ENCODE data around the gene GRIK4.

GRIK4 gene

DNA sequence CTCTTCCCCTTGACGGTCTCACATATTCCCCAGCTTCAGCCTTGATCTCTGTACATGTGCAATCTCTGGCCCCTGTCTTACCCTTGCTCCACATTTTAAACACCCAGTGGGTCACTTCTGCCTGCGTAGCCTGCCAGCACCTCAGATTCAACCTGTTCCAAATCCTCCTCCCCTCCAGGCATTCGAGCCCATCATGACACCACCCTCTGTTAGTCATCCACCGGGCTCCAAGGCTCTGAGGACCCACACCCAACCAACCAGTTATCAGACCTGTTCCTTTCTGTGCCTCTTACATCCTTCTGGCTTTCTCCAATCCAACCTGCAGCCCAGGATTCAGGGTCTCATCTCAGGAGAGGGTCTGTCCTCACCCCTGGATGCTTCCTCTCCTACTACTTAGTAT is 392.6 kb downstream of the GRIK4 start:
- Histone ChIP-seq H3K9ac (ENCODE audit: low read length) (no peak overlapping the region), H3K4me1 (ENCODE audit: control insufficient read depth, low read depth, low read length) (no peaks in the 10 kb centered on the region), H3K9me3 (ENCODE audit: control insufficient read depth, low read depth, low read length) (no peaks in the 10 kb centered on the region), H3K4me3 (ENCODE audit: low read length) (no peak overlapping the region), H3K36me3 (ENCODE audit: control insufficient read depth, low read depth, low read length) (no peaks in the 10 kb centered on the region), H3K27me3 (ENCODE audit: control insufficient read depth, insufficient read depth, low read length) (no peaks in the 10 kb centered on the region), H3K27ac (ENCODE audit: low read length) (no peak overlapping the region)

DNA sequence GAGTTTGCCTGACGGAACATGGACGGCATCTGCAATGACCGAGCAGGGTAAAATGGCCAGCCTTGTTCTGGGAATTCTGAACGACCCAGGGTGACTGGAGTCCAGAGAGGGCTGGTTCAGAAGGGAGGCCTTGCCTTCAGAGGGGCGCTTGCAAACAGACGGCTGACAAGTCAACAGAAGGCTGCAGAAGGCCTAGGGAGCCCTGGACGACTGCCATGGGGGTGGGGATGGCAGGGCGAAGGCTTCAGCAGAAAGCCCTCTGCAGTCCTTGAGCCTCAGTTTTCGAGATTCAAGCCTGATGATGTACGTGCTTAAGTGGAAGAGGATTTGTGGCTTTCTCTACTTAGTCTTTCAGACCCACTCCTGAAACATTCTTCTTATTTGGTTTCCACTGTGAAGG is 395.2 kb downstream of the GRIK4 start:
- Histone ChIP-seq H3K9me3 (ENCODE audit: control insufficient read depth, low read depth, low read length) (no peaks in the 10 kb centered on the region), H3K4me3 (ENCODE audit: low read length) (no peak overlapping the region), H3K4me1 (ENCODE audit: control insufficient read depth, low read depth, low read length) (no peaks in the 10 kb centered on the region), H3K36me3 (ENCODE audit: control insufficient read depth, low read depth, low read length) (no peaks in the 10 kb centered on the region), H3K27ac (ENCODE audit: low read length) (no peak overlapping the region), H3K9ac (ENCODE audit: low read length) (no peak overlapping the region), H3K27me3 (ENCODE audit: control insufficient read depth, insufficient read depth, low read length) (no peaks in the 10 kb centered on the region)

DNA sequence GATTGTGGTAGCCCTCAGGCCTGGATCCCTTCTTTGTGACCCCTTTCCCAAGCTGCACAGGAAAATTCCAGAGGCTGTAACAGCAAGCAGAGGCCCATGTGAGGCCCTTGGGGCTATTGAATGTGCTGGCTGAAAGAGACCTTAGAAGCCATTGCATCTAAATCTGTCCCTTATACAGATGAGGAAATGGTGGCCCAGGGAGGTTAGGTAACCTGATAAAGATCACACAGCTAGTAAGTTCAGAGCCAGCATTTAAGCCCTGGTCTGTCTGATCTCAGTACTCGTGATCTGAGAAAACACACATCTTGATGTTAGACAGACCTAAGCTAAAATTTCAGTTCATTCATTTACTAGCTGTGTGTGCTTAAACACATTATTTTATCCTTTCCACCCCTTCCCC is 396.4 kb downstream of the GRIK4 start:
- H3K9ac ChIP-seq (ENCODE audit: low read length), result no peak overlapping the region
- H3K4me1 ChIP-seq (ENCODE audit: control insufficient read depth, low read depth, low read length), result no peaks in the 10 kb centered on the region
- H3K9me3 ChIP-seq (ENCODE audit: control insufficient read depth, low read depth, low read length), result no peaks in the 10 kb centered on the region
- H3K36me3 ChIP-seq (ENCODE audit: control insufficient read depth, low read depth, low read length), result no peaks in the 10 kb centered on the region
- no peak overlapping the region for H3K27ac ChIP-seq (ENCODE audit: low read length)
- no peaks in the 10 kb centered on the region for H3K27me3 ChIP-seq (ENCODE audit: control insufficient read depth, insufficient read depth, low read length)
- no peak overlapping the region for H3K4me3 ChIP-seq (ENCODE audit: low read length)

DNA sequence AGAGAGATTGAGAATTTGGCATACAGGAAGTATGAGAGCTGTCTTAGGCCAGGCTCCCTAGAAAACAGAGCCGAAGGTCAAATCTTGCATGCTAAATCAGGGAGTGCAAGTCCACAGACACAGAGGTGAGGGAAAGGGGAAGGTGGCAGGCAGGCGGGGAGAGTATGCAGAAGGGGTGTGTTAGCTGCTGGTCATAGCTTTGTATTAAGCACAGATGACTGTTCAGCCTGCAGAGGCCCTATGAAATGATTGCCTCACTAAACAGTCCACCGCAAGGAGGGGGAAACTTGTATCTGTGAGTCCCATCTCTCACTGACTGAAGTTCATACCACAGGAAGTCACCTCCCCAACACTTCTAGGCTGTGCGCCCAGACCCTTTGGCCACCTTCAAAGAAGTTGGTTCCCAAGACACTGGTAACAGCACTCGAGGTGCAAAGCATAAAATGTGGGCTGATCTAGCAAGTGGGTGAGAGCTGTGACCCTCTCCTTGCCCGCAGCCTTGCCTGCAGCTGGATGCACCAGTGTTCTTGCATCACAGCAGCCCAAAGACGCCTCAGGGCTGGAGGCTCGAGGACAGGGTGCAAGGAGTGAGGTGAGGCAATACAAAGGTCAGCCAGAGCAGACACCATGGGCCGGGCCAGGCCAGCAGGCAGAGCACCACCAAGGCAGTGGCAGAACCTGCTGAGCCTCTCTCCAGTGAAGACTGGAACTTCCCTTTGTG is 397.1 kb downstream of the GRIK4 start:
- no peaks in the 10 kb centered on the region for H3K27me3 ChIP-seq (ENCODE audit: control insufficient read depth, insufficient read depth, low read length)
- no peaks in the 10 kb centered on the region for H3K9me3 ChIP-seq (ENCODE audit: control insufficient read depth, low read depth, low read length)
- no peak overlapping the region for H3K27ac ChIP-seq (ENCODE audit: low read length)
- no peaks in the 10 kb centered on the region for H3K36me3 ChIP-seq (ENCODE audit: control insufficient read depth, low read depth, low read length)
- H3K4me1 ChIP-seq (ENCODE audit: control insufficient read depth, low read depth, low read length), result no peaks in the 10 kb centered on the region
- H3K9ac ChIP-seq (ENCODE audit: low read length), result no peak overlapping the region
- H3K4me3 ChIP-seq (ENCODE audit: low read length), result no peak overlapping the region

DNA sequence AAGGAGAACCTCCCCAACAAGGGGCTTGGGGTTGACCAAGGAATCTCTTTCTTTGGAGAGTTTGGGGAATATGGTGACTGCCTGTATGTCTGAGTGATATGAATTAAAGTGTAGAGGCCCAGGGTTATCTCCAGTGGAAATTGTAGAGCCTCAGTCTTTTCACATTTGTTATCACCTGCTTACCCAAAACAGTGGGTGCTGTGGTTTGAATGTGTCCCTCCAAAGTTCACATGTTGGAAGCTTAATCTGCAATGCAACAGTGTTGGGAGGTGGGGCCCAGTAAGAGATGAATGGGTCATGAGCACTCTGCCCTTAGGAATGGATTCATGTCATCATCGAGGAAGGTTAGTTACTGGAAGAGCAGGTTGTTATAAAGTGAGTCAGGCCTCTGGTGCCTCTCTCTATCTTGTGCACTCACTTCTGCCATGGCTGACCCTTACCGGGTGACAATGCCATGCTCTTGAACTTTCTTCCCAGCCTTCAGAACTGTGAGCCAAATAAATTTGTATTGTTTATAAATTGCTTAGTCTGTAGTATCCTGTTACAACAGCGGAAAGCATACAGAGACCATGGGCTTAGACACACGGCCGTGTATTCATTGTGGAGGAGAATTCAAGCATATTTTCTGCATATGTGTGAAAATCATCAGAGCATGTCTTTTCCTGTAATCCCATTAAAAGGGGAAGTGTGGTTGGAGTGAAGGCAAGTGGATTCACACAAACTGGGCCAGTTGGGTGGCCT is 398.3 kb downstream of the GRIK4 start:
- H3K27ac ChIP-seq (ENCODE audit: low read length), result no peak overlapping the region
- H3K36me3 ChIP-seq (ENCODE audit: control insufficient read depth, low read depth, low read length), result no peaks in the 10 kb centered on the region
- H3K9me3 ChIP-seq (ENCODE audit: control insufficient read depth, low read depth, low read length), result no peaks in the 10 kb centered on the region
- no peaks in the 10 kb centered on the region for H3K4me1 ChIP-seq (ENCODE audit: control insufficient read depth, low read depth, low read length)
- no peak overlapping the region for H3K9ac ChIP-seq (ENCODE audit: low read length)
- H3K4me3 ChIP-seq (ENCODE audit: low read length), result no peak overlapping the region
- no peaks in the 10 kb centered on the region for H3K27me3 ChIP-seq (ENCODE audit: control insufficient read depth, insufficient read depth, low read length)

DNA sequence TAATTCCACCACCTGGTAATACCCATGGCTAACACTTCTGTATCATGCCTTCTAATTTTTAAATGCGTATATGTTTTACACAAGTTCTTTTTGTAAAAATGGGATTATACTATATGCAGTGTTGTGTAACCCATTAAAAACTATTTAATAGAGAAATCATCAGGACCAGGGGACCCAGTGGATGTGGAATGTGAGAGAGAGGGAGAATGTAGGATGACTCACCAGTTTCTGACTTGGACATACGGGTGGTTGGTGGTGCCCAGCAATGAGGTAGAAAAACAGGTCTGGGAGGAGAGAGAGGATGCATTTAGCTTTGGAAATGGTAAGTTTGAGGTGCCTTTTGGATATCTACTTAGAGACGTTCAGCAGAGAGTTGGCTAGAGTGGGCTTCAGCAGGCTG is 400.4 kb downstream of the GRIK4 start:
- Histone ChIP-seq H3K9me3 (ENCODE audit: control insufficient read depth, low read depth, low read length) (no peaks in the 10 kb centered on the region), H3K9ac (ENCODE audit: low read length) (no peak overlapping the region), H3K4me1 (ENCODE audit: control insufficient read depth, low read depth, low read length) (no peaks in the 10 kb centered on the region), H3K27me3 (ENCODE audit: control insufficient read depth, insufficient read depth, low read length) (no peaks in the 10 kb centered on the region), H3K4me3 (ENCODE audit: low read length) (no peak overlapping the region), H3K27ac (ENCODE audit: low read length) (no peak overlapping the region), H3K36me3 (ENCODE audit: control insufficient read depth, low read depth, low read length) (no peaks in the 10 kb centered on the region)

DNA sequence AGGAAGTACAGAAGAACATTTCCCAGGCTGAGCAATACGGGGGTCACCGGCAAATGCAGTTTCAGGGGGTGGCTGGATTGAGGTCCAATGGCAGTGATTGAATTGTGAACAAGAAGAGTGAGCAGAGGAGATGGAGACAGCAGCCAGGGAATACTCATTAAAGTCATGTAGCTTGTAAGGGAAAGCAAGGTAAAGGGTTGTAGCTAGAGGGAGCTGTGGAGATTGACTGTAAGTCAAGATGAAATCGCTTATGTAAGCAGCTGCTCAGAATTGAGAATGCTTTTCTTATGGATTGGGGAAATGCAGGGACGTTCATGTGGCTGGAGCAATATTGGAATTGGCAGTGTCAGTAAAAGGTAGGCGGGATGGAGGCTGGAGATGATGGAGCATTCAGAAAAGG is 401.0 kb downstream of the GRIK4 start:
- Histone ChIP-seq H3K27ac (ENCODE audit: low read length) (no peak overlapping the region), H3K4me3 (ENCODE audit: low read length) (no peak overlapping the region), H3K27me3 (ENCODE audit: control insufficient read depth, insufficient read depth, low read length) (no peaks in the 10 kb centered on the region), H3K9me3 (ENCODE audit: control insufficient read depth, low read depth, low read length) (no peaks in the 10 kb centered on the region), H3K4me1 (ENCODE audit: control insufficient read depth, low read depth, low read length) (no peaks in the 10 kb centered on the region), H3K9ac (ENCODE audit: low read length) (no peak overlapping the region), H3K36me3 (ENCODE audit: control insufficient read depth, low read depth, low read length) (no peaks in the 10 kb centered on the region)

DNA sequence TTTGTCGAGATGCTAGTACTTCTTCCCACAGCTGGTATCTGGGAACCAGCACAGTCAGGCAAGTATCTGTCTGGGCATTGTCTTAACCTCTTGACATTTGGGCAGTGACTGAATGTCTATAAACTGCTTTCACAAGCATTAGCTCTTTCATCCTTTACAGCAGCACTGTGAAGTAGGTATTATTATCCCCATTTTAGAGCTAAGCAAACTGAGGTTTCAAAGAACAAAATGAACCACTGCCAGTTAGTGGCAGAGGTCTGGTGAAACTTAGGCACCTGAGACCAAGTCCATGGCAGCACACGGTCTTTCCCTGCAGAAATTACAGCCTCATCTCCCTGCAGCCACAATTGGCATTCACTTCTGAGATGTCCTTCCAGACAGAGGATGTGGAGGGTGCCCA is 401.4 kb downstream of the GRIK4 start:
- Histone ChIP-seq H3K4me1 (ENCODE audit: control insufficient read depth, low read depth, low read length) (peaks cover under 1% of the 10 kb centered on the region), H3K4me3 (ENCODE audit: low read length) (no peak overlapping the region), H3K36me3 (ENCODE audit: control insufficient read depth, low read depth, low read length) (no peaks in the 10 kb centered on the region), H3K27ac (ENCODE audit: low read length) (no peak overlapping the region), H3K27me3 (ENCODE audit: control insufficient read depth, insufficient read depth, low read length) (no peaks in the 10 kb centered on the region), H3K9me3 (ENCODE audit: control insufficient read depth, low read depth, low read length) (no peaks in the 10 kb centered on the region), H3K9ac (ENCODE audit: low read length) (no peak overlapping the region)

DNA sequence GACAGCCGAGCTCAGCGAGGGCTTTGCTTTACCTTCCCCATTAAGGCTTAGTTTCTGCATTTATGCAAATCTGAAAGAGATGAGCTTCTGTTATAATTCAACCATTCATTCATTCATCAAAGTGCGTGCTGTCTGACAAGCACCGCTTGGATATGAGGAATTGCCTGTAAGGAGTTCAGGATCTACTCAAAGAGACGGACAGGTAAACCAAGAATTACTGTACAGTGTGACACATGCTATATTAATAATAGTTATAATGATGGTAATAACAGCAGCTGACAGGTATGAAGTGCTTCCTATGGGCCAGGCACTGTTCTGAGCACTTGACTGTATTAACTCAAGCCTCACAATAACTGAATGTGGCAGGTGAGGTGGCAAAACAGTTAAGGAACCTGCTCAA is 402.5 kb downstream of the GRIK4 start:
- Histone ChIP-seq H3K36me3 (ENCODE audit: control insufficient read depth, low read depth, low read length) (no peaks in the 10 kb centered on the region), H3K9me3 (ENCODE audit: control insufficient read depth, low read depth, low read length) (no peaks in the 10 kb centered on the region), H3K9ac (ENCODE audit: low read length) (no peak overlapping the region), H3K4me3 (ENCODE audit: low read length) (no peak overlapping the region), H3K27ac (ENCODE audit: low read length) (no peak overlapping the region), H3K27me3 (ENCODE audit: control insufficient read depth, insufficient read depth, low read length) (no peaks in the 10 kb centered on the region), H3K4me1 (ENCODE audit: control insufficient read depth, low read depth, low read length) (peaks cover 3% of the 10 kb centered on the region)

DNA sequence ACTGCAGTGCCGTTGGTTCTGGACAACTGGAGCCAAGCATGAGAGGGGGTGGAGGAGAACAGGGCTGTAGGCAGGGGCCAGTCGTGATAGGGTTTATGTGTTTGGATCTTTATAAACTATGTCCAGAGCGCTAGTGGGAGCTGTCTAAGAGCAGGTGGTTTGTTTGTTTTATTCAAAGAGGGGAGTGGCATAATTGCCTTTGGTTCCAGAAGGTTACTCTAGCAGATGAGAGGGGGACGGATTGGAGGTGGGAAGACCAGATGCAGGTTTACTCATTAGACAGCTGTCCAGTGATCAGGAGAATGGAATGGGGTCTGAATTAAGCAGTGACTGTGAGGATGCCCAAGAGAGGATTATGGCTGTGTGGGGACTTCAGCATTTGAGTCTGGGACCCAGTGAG is 403.1 kb downstream of the GRIK4 start:
- Histone ChIP-seq H3K9me3 (ENCODE audit: control insufficient read depth, low read depth, low read length) (no peaks in the 10 kb centered on the region), H3K4me1 (ENCODE audit: control insufficient read depth, low read depth, low read length) (peaks cover 3% of the 10 kb centered on the region), H3K4me3 (ENCODE audit: low read length) (no peak overlapping the region), H3K36me3 (ENCODE audit: control insufficient read depth, low read depth, low read length) (no peaks in the 10 kb centered on the region), H3K27me3 (ENCODE audit: control insufficient read depth, insufficient read depth, low read length) (no peaks in the 10 kb centered on the region), H3K9ac (ENCODE audit: low read length) (no peak overlapping the region), H3K27ac (ENCODE audit: low read length) (no peak overlapping the region)

DNA sequence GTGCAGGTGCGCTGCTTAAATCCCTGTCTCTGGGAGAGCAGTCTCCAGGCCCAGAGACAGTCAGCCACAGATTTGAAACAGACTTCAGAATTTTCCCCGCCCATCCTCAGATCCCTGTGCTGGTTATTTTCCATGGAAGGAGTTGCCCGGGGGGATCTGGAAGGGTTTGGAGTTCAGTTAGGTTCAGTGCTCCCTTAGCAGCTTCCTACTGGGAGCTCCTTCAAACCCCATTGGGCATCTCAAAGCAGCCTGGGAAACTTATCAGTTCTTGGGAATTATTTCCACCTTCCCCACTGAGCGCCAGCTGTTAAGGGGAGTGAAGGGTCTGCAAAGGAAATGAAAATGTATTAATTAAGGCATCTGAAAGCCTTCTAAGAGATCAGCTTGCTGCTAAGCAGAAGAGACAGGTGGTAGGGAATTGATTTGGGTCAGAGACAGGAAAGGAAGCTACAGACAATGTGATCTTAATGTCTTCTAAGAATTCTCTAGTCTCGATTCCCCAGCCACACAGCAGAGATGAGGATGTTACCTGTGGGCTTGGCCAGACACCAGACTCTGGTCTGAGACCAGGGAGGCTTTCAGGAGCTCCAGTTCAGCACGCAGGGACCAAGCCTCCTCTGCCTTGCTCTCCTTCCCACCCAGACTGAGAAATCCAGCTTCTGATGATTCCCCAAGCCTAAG is 406.2 kb downstream of the GRIK4 start:
- peaks cover 3% of the 10 kb centered on the region for H3K4me1 ChIP-seq (ENCODE audit: control insufficient read depth, low read depth, low read length)
- no peak overlapping the region for H3K4me3 ChIP-seq (ENCODE audit: low read length)
- H3K9me3 ChIP-seq (ENCODE audit: control insufficient read depth, low read depth, low read length), result no peaks in the 10 kb centered on the region
- H3K27ac ChIP-seq (ENCODE audit: low read length), result no peak overlapping the region
- no peaks in the 10 kb centered on the region for H3K36me3 ChIP-seq (ENCODE audit: control insufficient read depth, low read depth, low read length)
- no peak overlapping the region for H3K9ac ChIP-seq (ENCODE audit: low read length)
- H3K27me3 ChIP-seq (ENCODE audit: control insufficient read depth, insufficient read depth, low read length), result no peaks in the 10 kb centered on the region
